Activated gamma-delta T cell treated with Interleukin-2 at 50 U/mL for 16 hours (primary cell): ENCODE data around the gene TRAPPC2L.

ENCODE experiments used
- DNase-seq: peaks from one replicate; pipeline ENCODE4 v3.0.0-alpha.2; 2020

The TRAPPC2L gene

DNA sequence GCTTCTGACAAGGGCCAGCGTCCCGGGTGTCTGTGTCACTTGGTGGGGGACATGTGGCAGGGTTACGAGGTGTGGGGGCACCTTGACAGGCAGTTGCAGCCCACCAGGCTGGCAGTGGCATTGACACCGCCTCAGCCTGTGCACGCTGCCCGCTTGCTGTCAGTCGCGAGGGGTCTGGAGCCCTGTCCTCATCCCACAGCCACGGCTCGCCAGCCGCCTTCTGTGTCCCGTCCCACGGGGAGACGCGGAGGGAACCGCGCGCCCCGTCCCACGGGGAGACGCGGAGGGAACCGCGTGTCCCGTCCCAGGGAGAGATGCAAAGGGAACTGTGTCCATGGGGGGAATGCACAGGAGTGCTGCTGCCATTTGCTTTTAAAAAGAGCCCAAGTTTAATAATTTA, 6.0 kb downstream of the TRAPPC2L start:
- no peak for DNase-seq

DNA sequence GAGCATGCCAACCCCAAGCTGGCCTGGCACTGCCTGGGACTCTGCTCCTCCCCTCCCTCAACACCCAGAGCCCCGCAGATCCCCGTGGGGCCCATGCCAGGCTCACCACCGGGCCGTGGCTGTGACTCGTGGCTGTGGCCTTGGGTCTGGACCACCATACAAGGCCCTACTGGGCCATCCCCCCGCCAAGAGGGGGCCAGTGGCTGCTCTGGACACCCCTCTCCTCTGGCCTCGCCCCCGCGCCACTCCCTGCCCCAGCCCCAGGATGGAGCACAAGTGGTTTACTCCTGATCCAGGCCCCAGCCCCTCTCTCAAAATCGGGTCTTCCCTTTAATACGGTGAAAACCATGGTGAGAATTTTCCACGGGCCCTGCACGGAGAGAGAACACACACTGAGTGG, 6.5 kb downstream of the TRAPPC2L start:
- DNase-seq: no peak

DNA sequence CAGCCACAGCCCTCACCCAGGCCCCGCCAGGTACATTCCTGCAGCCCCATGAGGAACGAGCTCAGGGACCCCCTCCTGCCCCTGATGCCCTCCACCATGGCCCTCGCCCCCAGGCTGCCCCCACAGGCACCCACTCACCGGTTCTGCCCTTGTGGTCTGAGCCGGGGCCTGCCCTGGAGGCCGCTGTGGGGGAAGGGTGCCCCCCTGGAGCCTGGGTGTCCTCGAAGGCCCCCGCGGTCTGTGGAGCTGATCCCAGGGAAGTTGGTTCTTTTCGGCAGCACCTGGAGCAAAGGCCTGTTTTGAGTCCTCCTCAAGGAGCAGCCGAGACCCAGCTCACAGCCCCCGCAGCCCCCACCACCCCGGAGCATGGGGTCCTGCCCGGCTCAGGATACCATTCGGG, 7.2 kb downstream of the TRAPPC2L start:
- DNase-seq: no peak

DNA sequence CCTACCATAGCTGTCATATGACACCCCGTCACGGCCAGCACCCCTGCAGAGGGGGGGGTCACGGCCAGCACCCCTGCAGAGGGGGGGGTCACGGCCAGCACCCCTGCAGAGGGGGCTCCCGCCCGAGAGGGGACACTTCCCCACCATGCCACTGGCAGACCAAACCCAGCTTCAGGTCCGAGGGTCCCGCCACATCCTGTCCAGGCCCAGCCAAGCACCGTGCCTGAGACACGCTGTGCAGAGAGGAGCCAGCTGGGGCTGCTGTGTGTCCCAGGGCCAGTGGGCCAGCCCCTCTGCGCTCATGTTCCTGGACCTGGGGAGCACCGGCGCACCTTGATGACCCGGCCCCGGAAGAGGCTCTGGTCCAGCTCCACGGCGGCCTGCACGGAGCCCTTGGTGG, 7.6 kb downstream of the TRAPPC2L start:
- DNase-seq: no peak

DNA sequence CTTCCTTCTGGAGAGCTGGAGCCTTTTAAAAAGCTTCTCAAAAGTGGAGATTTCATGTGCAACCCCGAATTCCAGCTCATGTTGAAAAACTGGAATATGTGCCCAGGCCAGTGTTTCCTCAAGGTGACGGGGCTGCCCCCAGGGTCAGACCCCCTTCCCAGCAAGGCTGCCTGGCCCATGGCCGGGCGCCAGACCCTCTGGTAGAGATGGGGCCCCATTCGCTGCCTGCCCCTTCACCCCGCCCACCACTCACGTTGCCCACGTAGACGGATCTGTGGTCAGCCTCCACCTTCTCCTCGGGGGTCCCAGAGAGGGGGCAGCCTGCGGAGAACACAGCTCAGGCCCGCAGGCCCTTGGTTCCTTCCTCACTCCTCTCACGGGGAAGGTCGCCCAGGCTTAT, 8.4 kb downstream of the TRAPPC2L start:
- DNase-seq: no peak

DNA sequence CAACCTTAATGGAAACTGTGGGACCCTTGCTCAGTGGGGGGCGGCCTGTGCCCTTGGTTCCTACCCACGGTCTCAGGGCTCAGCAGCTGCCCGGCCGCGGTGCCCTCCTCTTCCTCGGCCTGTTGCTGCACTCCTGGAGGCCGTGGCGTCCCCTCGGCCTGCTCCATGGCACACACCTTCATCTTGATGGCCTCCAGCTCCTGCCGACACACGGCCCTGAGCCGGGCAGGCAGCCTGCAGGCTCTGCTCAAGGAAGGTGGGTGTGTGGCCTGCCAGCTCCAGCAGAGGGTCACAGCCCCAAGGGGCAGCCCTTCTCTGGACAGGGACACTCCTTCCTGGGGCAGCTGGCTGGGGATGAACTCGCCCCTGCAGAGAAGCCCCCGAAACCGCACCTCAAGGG, 8.8 kb downstream of the TRAPPC2L start:
- DNase-seq: no peak

DNA sequence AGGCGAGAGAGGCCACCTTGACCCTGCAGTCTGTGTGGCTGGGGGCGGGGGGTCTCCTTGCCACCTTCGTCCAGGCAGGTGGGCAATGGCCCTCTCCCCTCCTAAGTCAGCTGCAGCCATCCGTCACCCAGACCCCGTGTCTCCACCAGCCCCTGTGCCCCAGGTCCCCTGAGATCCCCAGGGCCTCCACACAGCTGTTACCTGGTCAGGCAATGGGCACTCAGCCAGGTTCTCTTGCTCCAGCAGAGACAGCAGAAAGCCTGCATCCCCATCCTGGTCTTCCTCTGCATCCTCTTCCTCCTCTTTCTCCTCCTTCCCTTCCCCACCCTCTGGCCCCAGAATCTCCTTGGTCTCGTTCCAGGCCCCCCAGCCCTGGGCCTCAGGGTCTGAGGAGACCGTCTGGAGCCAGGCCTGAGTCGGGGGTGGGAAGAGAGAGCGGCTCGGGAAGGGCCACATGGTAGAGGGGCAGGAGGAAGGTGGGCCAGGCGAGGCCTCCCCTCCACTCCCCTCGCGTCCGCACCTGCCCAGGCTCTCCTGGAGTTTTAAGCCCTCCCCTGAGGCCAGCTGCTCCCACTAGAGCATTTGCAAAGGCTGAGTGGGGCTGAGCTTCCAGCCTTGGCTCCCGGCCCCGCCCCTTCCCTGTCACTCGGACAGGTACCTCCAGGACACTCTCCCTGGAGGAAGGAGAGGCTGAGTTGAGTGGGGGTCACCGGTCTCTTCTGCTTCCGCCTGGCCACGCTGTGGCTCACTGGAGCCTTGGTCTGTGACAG, 9.4 kb downstream of the TRAPPC2L start, which contains the start of gene PABPN1L:
PABPN1L (minus strand) TSS at position 510 of the 770 bp plus-strand sequence; CDS start at position 456, 54 bp downstream.
- DNase-seq: no peak

DNA sequence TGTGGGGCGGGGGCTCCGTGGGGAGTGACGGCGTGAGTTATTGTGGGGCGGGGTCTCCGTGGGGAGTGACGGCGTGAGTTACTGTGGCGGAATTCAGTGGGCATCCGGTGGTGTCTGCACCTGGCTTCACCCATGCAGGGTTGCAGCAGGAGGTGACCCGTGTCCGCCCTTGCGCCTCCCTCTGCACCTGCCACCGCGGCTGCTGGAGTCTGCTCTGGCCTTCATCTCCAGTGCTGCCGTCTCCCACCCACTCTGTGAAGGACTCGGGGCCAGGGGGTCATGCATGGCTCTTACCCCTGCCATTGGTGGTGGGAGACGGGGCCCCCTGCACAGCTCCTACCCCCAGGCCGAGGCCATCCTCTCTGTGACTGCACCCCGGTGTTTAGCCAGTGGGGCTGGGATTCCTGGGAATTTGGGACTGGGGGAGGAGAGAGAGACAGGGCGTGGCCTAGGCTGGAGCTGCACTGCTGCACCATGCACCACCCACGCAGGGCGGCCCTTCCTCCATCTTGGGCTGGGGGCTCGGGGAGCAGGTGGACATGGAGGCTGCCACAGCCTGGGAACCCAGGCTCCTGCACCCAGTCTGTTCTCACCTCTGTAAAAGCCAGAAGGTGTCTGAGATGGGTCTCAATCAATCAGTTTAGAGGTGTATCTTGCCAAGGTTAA, 10.8 kb downstream of the TRAPPC2L start:
- DNase-seq: no peak

DNA sequence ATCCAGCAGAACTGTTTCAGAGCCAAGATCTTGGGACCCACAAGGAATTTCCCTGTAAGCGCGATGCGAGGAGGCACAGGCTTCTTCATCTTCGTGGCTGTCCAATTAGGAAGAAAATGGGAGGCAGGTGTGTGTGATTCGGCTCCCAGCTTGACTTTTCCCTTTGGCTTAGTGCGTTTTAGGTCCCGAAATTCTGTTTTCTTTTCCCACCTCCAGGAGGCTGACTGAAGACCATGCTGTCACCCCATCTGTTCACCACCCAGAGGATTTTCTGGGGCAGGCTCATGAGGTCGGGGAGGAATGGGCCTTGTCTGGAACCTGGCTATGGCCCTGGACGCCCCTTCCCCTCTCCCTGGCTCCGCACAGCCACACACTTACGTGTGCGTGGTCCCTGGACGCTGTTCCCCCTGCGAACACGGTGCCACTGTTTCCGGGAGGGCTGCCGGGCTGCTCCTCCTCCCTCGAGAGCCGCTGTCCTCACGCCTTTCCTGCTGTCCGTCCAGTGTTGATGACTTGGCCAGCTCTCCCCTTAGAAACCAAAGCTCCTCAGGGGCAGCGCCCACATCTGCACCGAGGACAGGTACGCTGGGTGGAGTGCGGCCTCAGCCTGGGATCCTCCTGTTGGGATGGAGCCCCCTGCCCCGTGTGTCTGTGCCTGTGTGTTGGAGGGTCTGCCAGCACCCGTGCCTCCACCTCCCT, 12.2 kb downstream of the TRAPPC2L start:
- DNase-seq: no peak

DNA sequence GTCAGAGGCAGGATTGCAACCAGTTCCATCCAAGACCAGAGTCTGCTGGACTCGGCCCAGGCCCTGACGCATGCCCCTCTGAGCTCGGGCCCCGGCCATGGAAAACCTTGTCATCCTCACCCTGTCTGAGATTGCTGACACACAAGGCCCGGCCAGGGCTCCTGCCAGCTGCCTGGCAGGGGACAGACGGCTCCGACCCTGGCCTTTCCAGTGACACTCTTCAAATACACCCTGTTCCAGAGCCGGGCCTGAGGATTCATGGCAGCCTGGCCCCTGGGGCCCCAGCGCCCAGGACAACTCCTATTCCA, 12.7 kb downstream of the TRAPPC2L start:
- DNase-seq: no peak

DNA sequence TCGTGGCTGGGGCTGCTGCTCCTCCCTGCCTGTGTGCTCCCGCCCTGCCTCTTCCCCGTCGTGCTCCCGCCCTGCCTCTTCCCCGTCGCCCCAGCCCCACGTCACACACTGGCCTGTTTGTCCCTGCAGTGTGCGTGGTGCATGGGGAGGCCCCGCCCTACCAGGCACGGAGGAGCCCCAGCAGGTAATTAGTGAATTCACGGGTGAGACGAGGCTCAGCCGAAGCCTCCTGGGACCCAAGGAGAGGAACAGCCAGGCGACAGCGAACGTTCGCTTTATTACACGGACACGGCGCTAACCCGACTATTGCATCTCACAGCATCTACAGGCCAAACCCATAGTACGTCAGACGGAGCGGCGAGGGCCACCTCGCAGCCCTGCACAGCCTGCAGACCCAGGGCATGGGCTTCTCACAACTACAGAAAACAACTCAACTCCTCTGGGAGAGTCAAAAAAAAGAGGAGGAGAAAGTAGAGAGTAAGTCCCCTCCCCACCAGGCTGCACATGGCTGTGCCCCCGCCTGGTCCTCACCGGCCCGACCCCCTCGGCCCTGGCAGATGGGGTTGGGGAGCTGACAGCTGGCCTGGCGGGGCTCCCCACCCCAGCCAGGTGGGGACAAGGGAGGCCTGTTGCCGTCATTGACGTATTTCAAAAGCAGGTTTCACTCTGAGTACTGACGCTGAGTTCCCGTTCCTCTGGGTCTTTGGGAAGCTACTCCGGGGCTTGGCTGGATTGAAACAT, 13.9 kb downstream of the TRAPPC2L start:
- DNase-seq: no peak

DNA sequence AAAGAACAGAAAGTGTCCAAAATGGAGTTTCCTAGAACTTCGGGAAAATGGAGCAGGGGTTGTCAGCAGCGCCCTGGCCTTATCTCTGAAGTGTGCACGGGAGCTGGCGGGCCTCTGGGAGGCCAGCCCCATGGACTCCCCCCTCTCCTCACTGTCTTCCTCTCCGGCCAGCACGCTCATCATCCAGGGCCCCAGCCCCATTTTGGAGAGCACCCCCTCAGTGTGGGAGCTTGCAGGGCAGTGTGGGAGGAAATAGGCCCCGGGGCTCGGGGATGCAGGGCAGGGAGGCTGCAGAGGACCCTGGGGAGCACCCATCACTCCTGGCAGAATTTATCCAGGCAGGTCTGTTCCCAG, 14.4 kb downstream of the TRAPPC2L start:
- no peak for DNase-seq

DNA sequence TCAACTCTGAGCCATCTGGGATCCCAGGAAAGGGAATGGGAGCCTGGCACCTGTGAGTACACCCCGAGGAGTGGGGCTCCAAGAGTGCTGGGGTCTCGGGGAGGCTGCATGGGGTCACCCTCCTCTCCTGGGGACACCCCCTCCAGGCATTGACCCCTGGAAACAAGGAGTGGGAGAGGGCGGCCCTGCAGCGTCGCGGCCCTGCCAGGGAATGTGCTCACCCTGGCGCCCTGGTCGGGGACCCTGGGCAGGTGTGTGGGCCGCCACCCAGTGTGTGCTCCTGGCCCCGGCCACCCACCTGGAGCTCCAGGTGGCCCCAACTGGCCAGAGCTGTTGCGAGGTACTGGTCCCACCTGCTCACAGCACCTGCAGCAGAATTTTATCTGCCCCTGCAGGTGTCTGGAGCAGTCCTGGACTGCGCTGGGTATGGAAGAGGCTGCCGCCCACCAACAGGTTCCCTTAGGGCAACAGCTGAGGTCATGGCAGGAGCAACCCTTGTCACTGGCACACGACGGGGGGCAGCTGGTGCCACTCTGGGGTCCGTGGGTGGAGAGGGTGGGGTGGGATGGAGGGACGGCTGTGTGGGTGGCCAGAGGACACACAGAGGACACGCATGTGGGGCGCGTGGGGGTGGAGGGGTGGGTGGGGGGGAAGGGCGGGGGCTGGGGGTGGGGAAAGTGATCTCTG, 14.9 kb downstream of the TRAPPC2L start:
- no peak for DNase-seq

DNA sequence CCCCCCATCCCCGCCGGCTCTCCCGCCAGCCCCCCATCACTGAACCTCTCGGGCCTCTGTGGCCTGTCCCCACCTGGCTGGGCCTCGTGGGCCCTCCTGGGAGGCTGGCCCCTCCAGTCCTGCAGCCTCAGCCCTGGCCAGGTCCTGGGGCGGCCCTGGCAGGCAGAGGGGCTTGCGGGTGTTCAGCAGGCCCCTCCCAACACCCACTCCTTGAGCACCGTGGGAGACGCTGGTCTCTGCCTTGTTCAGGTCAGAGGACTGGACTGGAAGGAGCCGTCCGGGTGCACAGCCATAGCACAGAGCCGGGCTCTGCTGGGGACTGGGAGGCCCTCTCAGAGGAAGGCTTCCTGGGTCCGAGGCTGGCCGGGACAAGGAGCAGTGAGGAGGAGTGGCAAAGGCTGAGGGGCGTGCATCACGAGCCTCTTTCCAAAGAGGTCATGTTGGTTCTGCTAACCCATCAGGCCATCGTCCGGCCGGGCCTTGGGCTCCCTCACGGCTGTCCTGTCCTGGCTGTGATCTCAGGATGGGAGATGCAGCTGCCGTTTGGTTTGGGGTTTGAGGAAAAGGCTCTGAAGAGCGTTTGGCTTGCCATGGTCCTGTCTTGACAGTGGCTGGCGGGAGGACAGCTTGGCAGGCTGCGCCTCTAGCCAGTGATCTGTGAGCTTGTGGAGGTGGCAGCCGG, 15.9 kb downstream of the TRAPPC2L start:
- no peak for DNase-seq

DNA sequence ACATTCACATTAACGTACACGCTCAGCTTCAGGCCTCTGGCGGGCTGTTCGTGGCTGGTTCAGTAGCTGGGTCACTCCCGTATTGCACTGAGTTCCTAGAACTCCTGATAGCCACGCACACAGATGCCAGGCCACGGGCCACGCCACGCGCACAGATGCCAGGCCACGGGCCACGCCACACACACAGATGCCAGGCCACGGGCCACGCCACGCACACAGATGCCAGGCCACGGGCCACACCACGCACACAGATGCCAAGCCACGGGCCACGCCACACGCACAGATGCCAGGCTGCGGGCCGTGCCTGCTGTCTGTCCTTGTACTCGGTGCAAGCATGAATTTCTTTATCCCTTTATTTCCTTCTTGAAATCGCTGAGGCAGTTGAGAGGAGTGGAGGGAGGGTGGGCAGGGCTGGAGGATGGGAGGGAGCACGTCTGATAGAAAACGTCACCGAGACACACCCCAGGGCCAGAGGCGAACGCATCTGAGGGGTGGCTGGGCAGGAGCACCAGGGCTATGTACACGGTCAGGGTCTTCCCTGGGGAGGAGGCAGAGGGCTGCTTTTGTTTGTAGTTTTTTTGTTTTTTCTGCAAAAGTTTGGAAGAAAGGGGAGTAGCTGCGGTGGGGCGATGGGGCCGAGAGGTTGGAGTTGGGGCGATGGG, 18.1 kb downstream of the TRAPPC2L start:
- no peak for DNase-seq

DNA sequence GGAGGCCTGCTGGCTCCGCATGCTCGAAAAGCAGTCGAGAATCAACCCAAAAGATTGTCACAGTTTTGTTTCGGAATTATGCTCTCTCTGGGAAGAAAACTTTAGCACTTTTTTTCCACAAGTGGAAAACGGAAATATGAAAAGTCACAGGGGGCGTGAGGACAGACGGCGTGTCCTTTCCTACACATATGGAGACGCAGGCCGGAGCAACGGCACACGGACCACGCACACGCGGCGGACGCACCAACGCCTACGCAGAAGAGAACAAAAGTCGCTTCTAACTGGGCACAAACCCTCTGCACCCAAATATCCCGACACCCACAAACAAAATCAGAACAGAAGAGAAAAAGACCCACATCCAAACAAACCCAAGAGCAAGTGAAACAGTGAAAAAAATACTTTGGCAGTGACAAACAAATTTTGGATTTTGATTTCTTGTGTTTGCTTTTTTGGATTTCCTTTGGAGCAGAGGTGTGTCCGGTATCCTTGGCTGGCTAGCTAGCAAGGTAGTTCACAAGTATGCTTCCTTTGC, 18.8 kb downstream of the TRAPPC2L start:
- no peak for DNase-seq

DNA sequence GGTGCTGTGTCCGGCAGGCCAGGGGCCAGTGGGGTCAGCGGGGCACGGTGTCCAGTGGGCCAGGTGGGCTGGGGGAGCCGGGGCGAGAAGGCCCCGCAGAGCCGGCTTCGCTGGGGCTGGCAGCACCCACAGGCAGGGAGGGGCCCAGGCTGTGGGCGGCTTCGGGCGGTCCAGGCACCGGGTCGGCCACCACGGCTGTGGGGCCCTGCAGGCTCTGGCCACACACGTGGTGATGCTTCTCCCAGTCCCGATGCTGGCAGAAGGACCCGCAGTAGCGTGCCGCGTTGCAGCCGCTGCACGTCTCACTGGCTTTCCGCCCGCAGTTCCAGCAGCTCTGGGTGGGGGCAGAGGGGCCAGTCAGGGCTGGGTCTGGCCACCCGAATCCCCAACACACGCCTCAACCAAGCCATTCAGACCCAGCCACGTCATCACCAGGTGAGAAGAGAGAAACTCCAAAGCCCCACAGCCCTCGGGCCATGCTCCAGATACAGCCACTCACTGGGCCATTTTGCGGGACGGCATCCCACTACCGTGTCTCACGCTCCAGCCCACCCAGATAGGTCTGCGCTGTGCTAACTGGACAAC, 20.1 kb downstream of the TRAPPC2L start:
- no peak for DNase-seq

DNA sequence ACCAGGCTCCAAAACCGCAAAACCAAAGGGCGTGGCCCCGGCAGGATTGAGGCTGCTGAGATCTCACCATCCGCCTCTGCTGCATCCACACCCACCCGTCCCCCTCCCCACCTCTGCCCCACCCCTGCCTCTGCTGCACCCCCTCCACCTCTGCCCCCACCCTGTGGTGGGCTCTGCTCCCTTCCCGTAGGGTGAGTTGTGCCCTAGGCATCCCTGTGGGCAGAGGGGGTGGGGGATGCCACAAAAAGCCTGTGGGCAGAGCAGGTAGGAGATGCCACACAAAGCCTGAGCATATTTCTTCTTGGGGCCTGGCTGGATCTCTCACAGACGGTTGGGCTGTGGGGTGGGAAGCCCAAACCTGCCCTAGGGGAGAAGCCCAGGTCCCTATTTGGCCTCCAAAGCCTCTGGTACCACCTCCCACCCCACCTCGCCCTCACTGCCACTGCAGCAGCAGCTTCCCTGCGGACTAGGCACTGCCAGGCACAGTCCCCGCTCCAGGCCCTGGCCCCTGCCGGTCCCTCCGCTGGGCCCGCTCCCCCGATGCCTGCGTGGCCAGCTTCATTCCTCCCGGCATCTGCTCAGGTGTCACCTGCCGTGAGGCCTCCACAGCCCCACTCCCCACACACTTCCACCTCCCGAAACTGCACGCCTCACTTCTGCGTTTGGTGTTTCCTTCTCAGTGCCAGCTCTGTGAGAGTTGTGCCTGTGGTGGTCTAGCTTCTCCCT, 20.8 kb downstream of the TRAPPC2L start:
- no peak for DNase-seq

DNA sequence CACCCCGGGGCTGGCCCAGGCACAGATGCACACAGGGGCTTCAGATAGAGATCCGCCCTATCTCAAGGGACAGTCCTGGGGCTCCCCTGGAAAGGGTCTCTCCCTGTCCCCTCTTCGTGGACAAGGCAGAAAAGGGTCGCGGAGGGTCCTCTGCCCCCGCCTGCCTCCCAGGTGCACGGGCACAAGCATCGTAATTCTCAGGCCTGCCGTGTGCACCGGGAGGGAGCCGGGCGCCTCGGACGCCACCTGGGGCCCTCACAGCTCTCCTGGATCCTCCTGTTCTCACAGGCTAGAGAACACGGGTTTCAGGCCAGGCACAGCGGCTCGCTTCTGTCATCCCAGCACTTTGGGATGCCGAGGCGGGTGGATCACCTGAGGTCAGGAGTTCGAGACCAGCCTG, 21.4 kb downstream of the TRAPPC2L start:
- DNase-seq: no peak
